GM23338 (cell line): ENCODE data around the gene SCPEP1.

Experiments
- EZH2 ChIP-seq: fragments of 200-600 bp; sonication (generic); IDR thresholded peaks from one replicate; pipeline ENCODE4 v1.8.0; 2017; ENCODE audit warnings: antibody characterized with exemption, mild to moderate bottlenecking, low read depth; ENCODE audit not compliant: unreplicated experiment
- POLR2AphosphoS5 ChIP-seq: IDR thresholded peaks from 2 replicates; pipeline ENCODE4 v1.6.1; 2016; ENCODE audit warnings: antibody characterized with exemption, low read depth
- TF ChIP-seq, protein P1 (sequence below), 2 experiments: fragments of 200-600 bp in 1 of 2; sonication (generic) in 1 of 2; conservative IDR thresholded peaks; 2 replicates each; pipeline versions ENCODE4 v1.5.1 to v1.6.1; 2016 to 2017; ENCODE audit warnings: antibody characterized with exemption in 2 of 2, low read depth in 2 of 2, mild to moderate bottlenecking in 2 of 2, moderate library complexity in 1 of 2
- TF ChIP-seq, protein P2 (sequence below): IDR thresholded peaks from one replicate; pipeline ENCODE4 v1.6.1; 2018; ENCODE audit warnings: antibody characterized with exemption; ENCODE audit not compliant: unreplicated experiment

DNA sequence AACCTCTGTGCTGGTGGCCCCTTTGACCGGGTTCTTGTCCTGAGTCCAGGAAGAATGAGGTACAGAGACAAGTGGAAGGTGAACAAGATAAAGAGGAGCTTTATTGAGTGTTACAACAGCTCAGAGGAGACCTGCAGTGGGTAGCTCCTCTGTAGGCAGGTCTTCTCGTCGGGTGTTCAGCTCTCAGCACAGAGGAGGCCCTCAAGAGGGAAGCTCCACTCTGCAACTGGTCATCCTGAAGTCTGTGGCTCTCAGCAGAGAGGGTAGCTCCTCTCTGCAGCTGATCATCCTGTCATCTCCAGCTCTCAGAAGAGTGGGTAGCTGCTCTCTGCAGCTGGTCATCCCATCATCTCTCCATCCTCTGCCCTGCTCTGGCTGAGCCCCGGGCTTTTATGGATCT lies 39.7 kb downstream of the SCPEP1 start:
- TF ChIP-seq, protein P1, sequence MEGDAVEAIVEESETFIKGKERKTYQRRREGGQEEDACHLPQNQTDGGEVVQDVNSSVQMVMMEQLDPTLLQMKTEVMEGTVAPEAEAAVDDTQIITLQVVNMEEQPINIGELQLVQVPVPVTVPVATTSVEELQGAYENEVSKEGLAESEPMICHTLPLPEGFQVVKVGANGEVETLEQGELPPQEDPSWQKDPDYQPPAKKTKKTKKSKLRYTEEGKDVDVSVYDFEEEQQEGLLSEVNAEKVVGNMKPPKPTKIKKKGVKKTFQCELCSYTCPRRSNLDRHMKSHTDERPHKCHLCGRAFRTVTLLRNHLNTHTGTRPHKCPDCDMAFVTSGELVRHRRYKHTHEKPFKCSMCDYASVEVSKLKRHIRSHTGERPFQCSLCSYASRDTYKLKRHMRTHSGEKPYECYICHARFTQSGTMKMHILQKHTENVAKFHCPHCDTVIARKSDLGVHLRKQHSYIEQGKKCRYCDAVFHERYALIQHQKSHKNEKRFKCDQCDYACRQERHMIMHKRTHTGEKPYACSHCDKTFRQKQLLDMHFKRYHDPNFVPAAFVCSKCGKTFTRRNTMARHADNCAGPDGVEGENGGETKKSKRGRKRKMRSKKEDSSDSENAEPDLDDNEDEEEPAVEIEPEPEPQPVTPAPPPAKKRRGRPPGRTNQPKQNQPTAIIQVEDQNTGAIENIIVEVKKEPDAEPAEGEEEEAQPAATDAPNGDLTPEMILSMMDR (conservative IDR thresholded peaks at IDR 0.05; ENCODE audit: low read depth in 2 of 2): no peak
- TF ChIP-seq EZH2 (no peak), POLR2AphosphoS5 (no peak)
- TF ChIP-seq, protein P2, sequence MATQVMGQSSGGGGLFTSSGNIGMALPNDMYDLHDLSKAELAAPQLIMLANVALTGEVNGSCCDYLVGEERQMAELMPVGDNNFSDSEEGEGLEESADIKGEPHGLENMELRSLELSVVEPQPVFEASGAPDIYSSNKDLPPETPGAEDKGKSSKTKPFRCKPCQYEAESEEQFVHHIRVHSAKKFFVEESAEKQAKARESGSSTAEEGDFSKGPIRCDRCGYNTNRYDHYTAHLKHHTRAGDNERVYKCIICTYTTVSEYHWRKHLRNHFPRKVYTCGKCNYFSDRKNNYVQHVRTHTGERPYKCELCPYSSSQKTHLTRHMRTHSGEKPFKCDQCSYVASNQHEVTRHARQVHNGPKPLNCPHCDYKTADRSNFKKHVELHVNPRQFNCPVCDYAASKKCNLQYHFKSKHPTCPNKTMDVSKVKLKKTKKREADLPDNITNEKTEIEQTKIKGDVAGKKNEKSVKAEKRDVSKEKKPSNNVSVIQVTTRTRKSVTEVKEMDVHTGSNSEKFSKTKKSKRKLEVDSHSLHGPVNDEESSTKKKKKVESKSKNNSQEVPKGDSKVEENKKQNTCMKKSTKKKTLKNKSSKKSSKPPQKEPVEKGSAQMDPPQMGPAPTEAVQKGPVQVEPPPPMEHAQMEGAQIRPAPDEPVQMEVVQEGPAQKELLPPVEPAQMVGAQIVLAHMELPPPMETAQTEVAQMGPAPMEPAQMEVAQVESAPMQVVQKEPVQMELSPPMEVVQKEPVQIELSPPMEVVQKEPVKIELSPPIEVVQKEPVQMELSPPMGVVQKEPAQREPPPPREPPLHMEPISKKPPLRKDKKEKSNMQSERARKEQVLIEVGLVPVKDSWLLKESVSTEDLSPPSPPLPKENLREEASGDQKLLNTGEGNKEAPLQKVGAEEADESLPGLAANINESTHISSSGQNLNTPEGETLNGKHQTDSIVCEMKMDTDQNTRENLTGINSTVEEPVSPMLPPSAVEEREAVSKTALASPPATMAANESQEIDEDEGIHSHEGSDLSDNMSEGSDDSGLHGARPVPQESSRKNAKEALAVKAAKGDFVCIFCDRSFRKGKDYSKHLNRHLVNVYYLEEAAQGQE: no peak
